Fibroblast of skin of right biceps (primary cell): ENCODE results near the gene GTF2F2.
"Not testable (repeated sequence)": the region's sequence is repeated elsewhere in the genome, so short reads cannot be mapped to it uniquely, and the experiment has no call there.

Source experiments
- DNase-seq: peaks from one replicate; pipeline ENCODE4 v3.0.0-alpha.2; 2013

Gene GTF2F2

GRCh38 chr13:45180713-45181601 is 60.6 kb downstream of the GTF2F2 start:
- no peak for DNase-seq

- DNase-seq, result no peak
Measured at GRCh38 chr13:45184693-45185092, 64.4 kb downstream of the GTF2F2 start.

GRCh38 chr13:45185286-45185685 is 65.0 kb downstream of the GTF2F2 start:
- no peak for DNase-seq

- DNase-seq, result not testable (repeated sequence)
Measured at GRCh38 chr13:45189077-45189476, 68.8 kb downstream of the GTF2F2 start.

GRCh38 chr13:45189511-45189910 is 69.2 kb downstream of the GTF2F2 start:
- peak; percentile 78 for DNase-seq

- no peak for DNase-seq
Measured at GRCh38 chr13:45191874-45192273, 71.6 kb downstream of the GTF2F2 start.

GRCh38 chr13:45194081-45194939 is 74.0 kb downstream of the GTF2F2 start:
- peak; percentile 55 for DNase-seq

- DNase-seq, result no peak
Measured at GRCh38 chr13:45195421-45195820, 75.1 kb downstream of the GTF2F2 start.

GRCh38 chr13:45196096-45196495 is 75.8 kb downstream of the GTF2F2 start:
- no peak for DNase-seq

- DNase-seq, result peak; percentile 64
Measured at GRCh38 chr13:45196622-45197021, 76.3 kb downstream of the GTF2F2 start.

GRCh38 chr13:45198041-45198440 is 77.7 kb downstream of the GTF2F2 start:
- DNase-seq, result no peak

GRCh38 chr13:45198924-45199323 is 78.6 kb downstream of the GTF2F2 start:
- DNase-seq, result no peak

- DNase-seq, result no peak
Measured at GRCh38 chr13:45199711-45200110, 79.4 kb downstream of the GTF2F2 start.

- peak; percentile 27 for DNase-seq
Measured at GRCh38 chr13:45200701-45201232, 80.5 kb downstream of the GTF2F2 start, which contains the start of gene KCTD4. KCTD4 (minus strand) TSS chr13:45201045; CDS start chr13:45194567, 6,478 bp downstream.

- no peak for DNase-seq
Measured at GRCh38 chr13:45205124-45205523, 84.8 kb downstream of the GTF2F2 start.

GRCh38 chr13:45206340-45206739 is 86.0 kb downstream of the GTF2F2 start:
- peak; percentile 97 for DNase-seq

- no peak for DNase-seq
Measured at GRCh38 chr13:45207319-45207718, 87.0 kb downstream of the GTF2F2 start.

- DNase-seq, result no peak
Measured at GRCh38 chr13:45208132-45208531, 87.8 kb downstream of the GTF2F2 start.

- no peak for DNase-seq
Measured at GRCh38 chr13:45209229-45209628, 88.9 kb downstream of the GTF2F2 start.

- no peak for DNase-seq
Measured at GRCh38 chr13:45215392-45216077, 95.2 kb downstream of the GTF2F2 start.

GRCh38 chr13:45216193-45216592 is 95.9 kb downstream of the GTF2F2 start:
- no peak for DNase-seq

- no peak for DNase-seq
Measured at GRCh38 chr13:45218689-45219088, 98.4 kb downstream of the GTF2F2 start.
